ENCODE measurements around the gene PPP4R3A.
"Not testable (repeated sequence)": the region's sequence is repeated elsewhere in the genome, so short reads cannot be mapped to it uniquely, and the experiment has no call there.

PPP4R3A gene

DNA sequence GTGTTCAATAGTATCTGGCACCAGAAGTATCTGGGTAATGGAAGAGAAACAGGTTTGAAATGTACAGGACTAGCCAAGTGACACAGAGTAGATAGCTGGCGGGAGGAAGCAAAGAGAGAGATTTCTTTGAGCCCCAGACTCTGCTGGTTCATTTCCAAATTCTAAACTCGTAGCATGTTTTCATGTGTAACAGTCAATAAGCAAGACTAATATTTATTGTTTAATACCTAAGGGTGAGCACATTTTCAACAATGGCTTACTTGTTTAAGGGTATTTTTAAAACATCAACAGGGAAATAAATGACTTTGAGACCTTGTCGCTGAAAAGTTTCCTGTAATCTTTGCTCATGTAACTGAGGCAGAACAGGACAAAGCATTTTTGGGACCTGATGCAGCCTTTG is 80.7 kb downstream of the PPP4R3A start:
- no peak for DNase-seq

DNA sequence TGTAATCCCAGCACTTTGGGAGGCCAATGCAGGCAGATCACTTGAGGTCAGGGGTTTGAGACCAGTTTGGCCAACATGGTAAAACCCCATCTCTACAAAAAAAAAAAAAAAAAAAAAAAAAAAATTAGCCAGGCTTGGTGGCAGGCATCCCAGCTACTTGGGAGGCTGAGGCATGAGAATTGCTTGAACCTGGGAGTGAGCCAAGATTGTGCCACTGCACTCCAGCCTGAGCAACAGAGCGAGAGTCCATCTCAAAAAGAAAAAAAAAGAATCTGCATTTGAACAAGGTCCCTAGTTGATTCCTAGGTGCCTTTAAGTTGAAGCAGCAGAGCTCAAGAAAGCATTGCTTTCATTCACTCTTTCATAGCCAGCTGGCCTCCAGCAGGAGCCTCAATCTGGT is 81.2 kb downstream of the PPP4R3A start:
- not testable (repeated sequence) for DNase-seq

- not testable (repeated sequence) for DNase-seq
Measured at GRCh38 chr14:91425531-91425944, 84.6 kb downstream of the PPP4R3A start.

- no peak for DNase-seq
Measured at GRCh38 chr14:91424813-91425530, 85.1 kb downstream of the PPP4R3A start.

DNA sequence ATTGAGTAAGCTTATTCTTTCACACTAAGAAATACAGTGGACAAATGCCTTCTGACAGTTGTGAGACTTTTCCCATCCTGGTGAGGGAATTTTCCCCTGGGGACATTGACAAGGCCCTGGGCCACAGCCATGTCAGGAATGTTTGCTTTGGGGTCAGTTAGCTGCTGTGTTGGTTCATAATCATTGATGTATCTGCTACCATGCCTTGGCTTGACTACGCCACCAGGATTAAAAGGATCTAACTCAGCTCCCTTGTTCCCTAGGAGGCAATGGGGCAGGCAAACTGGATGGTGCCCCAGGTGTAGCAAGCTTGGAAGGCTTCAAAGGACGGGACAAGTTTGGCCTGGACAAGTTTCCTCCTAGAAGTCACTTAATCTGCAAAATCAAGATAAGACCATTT is 89.4 kb downstream of the PPP4R3A start:
- DNase-seq = no peak

GRCh38 chr14:91419451-91419850 is 90.7 kb downstream of the PPP4R3A start:
- DNase-seq = no peak

DNA sequence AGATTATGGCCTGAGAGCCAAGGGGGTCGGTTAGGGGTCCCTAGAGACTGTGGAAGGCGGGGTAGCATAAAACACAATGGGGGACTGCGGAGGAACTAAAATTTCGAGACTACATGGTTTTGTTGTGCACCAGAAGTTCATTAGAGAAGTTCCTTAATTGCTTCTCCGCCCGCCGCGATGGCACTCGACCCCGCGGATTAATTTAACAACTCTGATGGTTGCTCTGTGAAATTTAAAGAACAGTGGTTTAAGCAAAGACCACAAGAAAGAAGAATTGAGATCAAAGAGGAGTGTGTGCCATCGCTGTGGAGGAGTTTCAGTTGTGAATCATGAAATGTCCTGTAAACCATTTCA is 91.1 kb downstream of the PPP4R3A start:
- no peak for DNase-seq

DNA sequence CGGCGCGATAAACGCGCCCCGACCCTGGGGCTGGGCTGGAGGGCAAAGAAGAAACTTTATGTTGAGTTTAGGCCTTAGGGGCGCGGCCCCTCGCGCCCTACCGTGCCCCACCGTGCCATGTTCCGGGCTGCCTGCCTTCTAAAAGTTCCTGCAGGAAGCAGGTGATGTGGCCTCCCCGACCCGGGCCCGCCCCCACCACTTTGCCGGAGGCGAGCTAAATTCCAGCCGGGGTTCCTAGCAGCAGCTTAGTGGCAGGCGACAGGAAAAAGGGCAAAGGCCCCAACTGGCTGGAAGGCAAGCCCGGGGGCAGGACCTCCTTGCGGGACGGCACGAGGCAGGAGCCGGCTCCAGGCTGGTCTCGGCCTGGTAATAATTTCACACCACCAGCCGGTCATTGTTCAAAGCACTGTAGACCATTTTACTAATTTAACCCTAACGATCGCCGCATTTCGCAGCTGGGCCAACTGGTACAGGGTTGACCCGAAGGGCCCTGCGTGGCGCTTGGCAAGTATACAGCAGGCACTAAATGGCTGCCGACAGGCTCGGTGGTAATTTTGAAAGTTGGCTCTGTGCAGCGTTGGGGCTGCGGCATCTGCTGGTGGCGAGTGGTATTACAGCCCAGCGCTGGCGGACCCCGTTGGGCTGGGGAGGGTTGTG is 91.6 kb downstream of the PPP4R3A start:
- peak; percentile 75 for DNase-seq

- peak; percentile 59 for DNase-seq
Measured at GRCh38 chr14:91417983-91418386, 92.1 kb downstream of the PPP4R3A start.

GRCh38 chr14:91417120-91417982 is 92.8 kb downstream of the PPP4R3A start, which contains the start of gene CCDC88C:
Gene CCDC88C, minus strand, starts transcription at chr14:91417820. Its CDS starts 130 bp downstream, at chr14:91417690.
- DNase-seq = peak; percentile 67

DNA sequence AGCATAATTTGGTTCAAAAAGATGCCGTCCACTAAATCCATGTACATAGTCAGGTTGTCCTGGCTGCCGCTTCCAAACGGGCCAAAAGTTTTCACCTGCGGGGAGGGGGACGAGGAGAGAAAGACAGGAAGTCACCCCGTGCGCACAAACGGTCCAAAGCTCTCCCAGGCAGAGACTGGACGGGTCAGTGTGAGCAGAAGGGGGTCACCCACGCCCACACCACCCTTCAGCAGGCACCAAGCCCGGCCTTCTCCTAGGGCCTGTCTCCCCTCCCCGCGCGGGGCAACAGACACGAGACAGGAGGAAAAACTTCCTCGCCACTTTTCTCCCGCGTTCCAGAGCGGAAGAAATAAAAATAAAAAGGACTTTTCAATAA is 93.4 kb downstream of the PPP4R3A start:
- no peak for DNase-seq

DNA sequence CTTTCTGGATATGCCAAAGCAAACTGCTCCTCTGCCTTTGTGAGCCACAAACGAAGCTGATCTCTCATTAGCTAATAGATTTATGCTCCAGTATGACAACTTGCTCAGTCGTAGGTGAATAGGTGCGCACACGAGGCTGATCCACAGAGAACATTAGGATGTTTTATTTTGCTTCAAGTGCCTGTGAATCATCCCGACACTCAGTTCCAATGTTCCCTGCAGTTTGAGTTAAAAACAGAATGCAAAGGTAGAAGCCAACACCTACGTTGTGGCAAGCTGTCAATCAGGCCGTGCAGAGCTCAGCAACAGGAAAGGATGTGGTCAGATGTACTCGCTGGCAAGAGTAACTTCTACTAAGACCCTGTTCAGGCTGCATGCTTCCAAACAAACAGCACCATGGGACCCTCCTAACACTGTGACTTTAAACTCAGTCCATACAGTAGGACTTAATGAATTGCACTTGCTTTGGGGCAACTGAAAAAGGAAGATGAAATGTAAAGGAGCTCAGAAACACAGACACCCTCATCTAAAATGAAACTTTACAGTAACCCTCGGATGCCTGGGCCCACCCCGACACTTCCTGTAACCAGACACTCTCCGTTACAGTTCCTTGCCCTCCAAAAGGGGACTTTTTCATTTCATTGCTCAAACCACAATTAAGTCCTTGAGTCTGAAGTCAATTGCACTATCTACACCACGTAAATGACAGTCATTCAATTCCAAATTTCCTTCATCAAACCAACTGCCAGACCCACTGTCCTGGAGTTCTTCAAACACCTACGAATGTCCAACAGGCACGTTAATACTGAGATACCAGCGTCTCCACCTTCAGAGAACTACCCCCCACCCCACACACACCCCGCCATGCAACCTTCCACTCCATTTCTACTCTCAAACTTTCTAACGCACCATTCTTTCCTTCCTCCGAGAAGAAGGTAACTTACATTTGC is 94.0 kb downstream of the PPP4R3A start:
- peak; percentile 46 for DNase-seq

DNA sequence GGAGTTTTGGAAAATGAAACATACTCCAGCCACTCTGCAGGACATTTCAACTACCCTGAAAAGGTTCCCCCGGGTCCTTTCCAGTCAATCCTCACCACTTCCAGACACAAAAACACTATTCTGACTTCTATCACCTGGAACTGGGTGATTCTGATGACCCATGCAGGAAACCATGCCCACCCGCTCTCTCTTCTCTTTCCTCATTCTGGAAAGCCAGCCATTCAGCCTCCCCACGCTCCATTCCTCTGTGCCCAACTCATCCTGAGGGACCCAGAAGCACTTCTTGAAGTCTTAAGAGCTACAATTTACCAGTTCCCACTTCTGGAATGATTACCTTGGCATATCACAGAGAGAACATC is 95.7 kb downstream of the PPP4R3A start:
- no peak for DNase-seq

GRCh38 chr14:91413547-91414474 is 96.3 kb downstream of the PPP4R3A start:
- DNase-seq = no peak

GRCh38 chr14:91412939-91413338 is 97.2 kb downstream of the PPP4R3A start:
- no peak for DNase-seq

DNA sequence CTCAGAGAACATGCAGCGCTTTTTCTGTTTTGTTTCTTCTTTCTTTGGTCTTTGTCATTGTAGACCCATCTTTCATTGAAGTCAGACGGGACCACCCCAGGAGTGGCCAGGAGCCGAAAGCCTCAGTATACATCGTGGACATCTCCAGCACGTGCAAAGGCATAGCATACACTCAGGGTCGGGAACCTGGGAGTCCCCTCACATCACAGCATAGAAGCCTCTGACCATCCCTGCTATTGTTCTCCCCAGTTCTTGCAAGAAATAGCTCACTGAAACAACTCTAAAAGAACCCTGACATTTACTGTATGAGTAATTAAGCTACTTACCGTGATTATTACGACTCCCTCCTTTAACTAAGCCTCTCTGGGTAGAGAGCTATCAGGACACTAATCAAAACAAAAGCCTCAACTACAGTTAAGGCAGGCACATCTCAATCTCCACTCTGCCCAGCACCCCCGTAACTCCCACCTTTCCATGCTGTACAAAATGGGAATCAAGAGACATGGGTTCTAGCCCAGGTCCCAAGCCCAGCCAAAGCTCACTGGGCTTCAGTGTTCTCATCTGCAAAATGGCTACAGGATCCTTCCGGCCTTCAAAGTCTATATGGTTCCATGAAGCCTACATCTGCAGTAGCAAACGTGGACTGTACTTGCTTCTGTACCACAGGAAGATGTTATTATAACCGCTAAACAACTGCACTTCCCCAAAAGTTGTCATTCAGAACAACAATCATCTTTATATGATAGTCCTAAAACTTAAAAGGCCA is 99.2 kb downstream of the PPP4R3A start:
- DNase-seq = no peak

DNA sequence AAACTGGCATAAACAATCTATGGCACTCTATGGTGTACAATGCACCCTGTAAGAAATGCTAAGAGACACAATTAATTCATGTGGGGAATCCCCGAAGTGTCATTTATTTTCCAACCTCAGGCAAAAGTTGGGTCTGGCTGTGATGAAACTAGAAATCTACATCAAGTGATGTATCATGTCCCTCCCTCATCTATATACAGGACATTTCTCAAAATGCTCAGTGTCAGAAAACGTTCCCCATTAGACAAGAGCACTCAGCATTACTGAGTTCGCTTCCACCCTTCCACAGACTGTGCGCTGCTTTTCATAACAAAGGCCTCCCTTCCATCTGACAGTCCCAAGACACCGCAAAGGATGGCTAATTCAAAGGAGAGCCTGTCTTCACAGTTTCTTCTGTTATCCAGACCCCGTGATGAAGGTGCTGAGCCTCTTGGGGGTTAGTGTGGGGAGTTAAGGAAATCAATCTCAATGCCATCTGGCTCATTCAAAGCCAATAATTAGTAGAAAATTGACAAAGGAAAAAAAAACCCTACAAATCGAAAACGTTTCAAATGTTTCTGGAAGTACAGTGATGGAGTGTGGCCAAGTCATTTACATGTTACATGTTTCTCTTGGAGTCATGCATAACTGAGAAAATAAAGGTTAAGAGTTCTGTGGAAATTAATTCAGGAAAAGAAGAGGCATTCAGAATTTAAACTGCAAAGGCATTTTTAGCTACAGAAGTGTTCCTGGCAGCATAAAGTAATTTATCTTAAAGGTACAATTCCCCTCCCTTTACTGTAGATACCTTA is 100.0 kb downstream of the PPP4R3A start:
- DNase-seq = no peak

- DNase-seq = not testable (repeated sequence)
Measured at GRCh38 chr14:91409240-91409639, 100.9 kb downstream of the PPP4R3A start.
